ENCODE data around the gene BBLN.

Gene BBLN

GRCh38 chr9:128146591-128147120, 13.4 kb upstream of the BBLN start:
- no peak overlapping the region for H3K9ac ChIP-seq (ENCODE audit: low read depth, low read length)
- no peaks in the 10 kb centered on the region for H3K9me3 ChIP-seq (ENCODE audit: control insufficient read depth, insufficient read depth, low read length)
- no peaks in the 10 kb centered on the region for H3K36me3 ChIP-seq (ENCODE audit: insufficient read depth, low read length)
- peaks cover 8% of the 10 kb centered on the region for H3K4me1 ChIP-seq (ENCODE audit: insufficient read depth, low read length)

GRCh38 chr9:128148509-128149000, 11.5 kb upstream of the BBLN start:
- Histone ChIP-seq H3K36me3 (ENCODE audit: insufficient read depth, low read length) (no peaks in the 10 kb centered on the region), H3K9me3 (ENCODE audit: control insufficient read depth, insufficient read depth, low read length) (no peaks in the 10 kb centered on the region), H3K4me1 (ENCODE audit: insufficient read depth, low read length) (peaks cover 8% of the 10 kb centered on the region), H3K9ac (ENCODE audit: low read depth, low read length) (no peak overlapping the region)

- no peak within 1 kb of the TSS for H3K9ac ChIP-seq (ENCODE audit: low read depth, low read length)
- H3K4me1 ChIP-seq (ENCODE audit: insufficient read depth, low read length), result peaks cover 8% of the 10 kb centered on the region
- H3K9me3 ChIP-seq (ENCODE audit: control insufficient read depth, insufficient read depth, low read length), result no peaks in the 10 kb centered on the region
- no peaks in the 10 kb centered on the region for H3K36me3 ChIP-seq (ENCODE audit: insufficient read depth, low read length)
Observed at GRCh38 chr9:128149001-128149701, 10.9 kb upstream of the BBLN start, which contains the start of gene LCN2. LCN2 (plus strand) TSS chr9:128149453; CDS start chr9:128149526, 73 bp downstream.

GRCh38 chr9:128149951-128150593, 10.0 kb upstream of the BBLN start:
- Histone ChIP-seq H3K4me1 (ENCODE audit: insufficient read depth, low read length) (peaks cover 8% of the 10 kb centered on the region), H3K9ac (ENCODE audit: low read depth, low read length) (no peak overlapping the region), H3K36me3 (ENCODE audit: insufficient read depth, low read length) (no peaks in the 10 kb centered on the region), H3K9me3 (ENCODE audit: control insufficient read depth, insufficient read depth, low read length) (no peaks in the 10 kb centered on the region)

- no peaks in the 10 kb centered on the region for H3K36me3 ChIP-seq (ENCODE audit: insufficient read depth, low read length)
- H3K4me1 ChIP-seq (ENCODE audit: insufficient read depth, low read length), result peaks cover 8% of the 10 kb centered on the region
- no peaks in the 10 kb centered on the region for H3K9me3 ChIP-seq (ENCODE audit: control insufficient read depth, insufficient read depth, low read length)
- H3K9ac ChIP-seq (ENCODE audit: low read depth, low read length), result no peak overlapping the region
Observed at GRCh38 chr9:128150594-128151308, 9.3 kb upstream of the BBLN start.

- no peaks in the 10 kb centered on the region for H3K9me3 ChIP-seq (ENCODE audit: control insufficient read depth, insufficient read depth, low read length)
- H3K36me3 ChIP-seq (ENCODE audit: insufficient read depth, low read length), result no peaks in the 10 kb centered on the region
- no peak overlapping the region for H3K9ac ChIP-seq (ENCODE audit: low read depth, low read length)
- H3K4me1 ChIP-seq (ENCODE audit: insufficient read depth, low read length), result peaks cover 8% of the 10 kb centered on the region
Observed at GRCh38 chr9:128151309-128152132, 8.5 kb upstream of the BBLN start.

- Histone ChIP-seq H3K4me1 (ENCODE audit: insufficient read depth, low read length) (peaks cover 8% of the 10 kb centered on the region), H3K9ac (ENCODE audit: low read depth, low read length) (no peak overlapping the region), H3K36me3 (ENCODE audit: insufficient read depth, low read length) (no peaks in the 10 kb centered on the region), H3K9me3 (ENCODE audit: control insufficient read depth, insufficient read depth, low read length) (no peaks in the 10 kb centered on the region)
Observed at GRCh38 chr9:128152133-128153059, 7.7 kb upstream of the BBLN start.

- no peaks in the 10 kb centered on the region for H3K9me3 ChIP-seq (ENCODE audit: control insufficient read depth, insufficient read depth, low read length)
- no peaks in the 10 kb centered on the region for H3K36me3 ChIP-seq (ENCODE audit: insufficient read depth, low read length)
- H3K9ac ChIP-seq (ENCODE audit: low read depth, low read length), result no peak overlapping the region
Observed at GRCh38 chr9:128153060-128153946, 6.8 kb upstream of the BBLN start.

GRCh38 chr9:128153947-128154695, 5.9 kb upstream of the BBLN start:
- Histone ChIP-seq H3K9me3 (ENCODE audit: control insufficient read depth, insufficient read depth, low read length) (no peaks in the 10 kb centered on the region), H3K9ac (ENCODE audit: low read depth, low read length) (no peak overlapping the region), H3K36me3 (ENCODE audit: insufficient read depth, low read length) (no peaks in the 10 kb centered on the region), H3K4me1 (ENCODE audit: insufficient read depth, low read length) (peaks cover 8% of the 10 kb centered on the region)

More at GRCh38 chr9:128153060-128153946, 6.8 kb upstream of the BBLN start:
- H3K4me1 ChIP-seq (ENCODE audit: insufficient read depth, low read length), result peaks cover 8% of the 10 kb centered on the region

GRCh38 chr9:128155736-128156500, 4.1 kb upstream of the BBLN start:
- Histone ChIP-seq H3K9ac (ENCODE audit: low read depth, low read length) (no peak overlapping the region), H3K36me3 (ENCODE audit: insufficient read depth, low read length) (no peaks in the 10 kb centered on the region), H3K9me3 (ENCODE audit: control insufficient read depth, insufficient read depth, low read length) (no peaks in the 10 kb centered on the region), H3K4me1 (ENCODE audit: insufficient read depth, low read length) (peaks cover 1% of the 10 kb centered on the region; the same call in 1 of the 2 replicates)

- peak overlapping the region; percentile 69 for H3K9ac ChIP-seq (ENCODE audit: low read depth, low read length)
Observed at GRCh38 chr9:128159522-128159783, 612 bp upstream of the BBLN start.

More at GRCh38 chr9:128159522-128159783, 612 bp upstream of the BBLN start:
- Histone ChIP-seq H3K9me3 (ENCODE audit: control insufficient read depth, insufficient read depth, low read length) (no peaks in the 10 kb centered on the region), H3K4me1 (ENCODE audit: insufficient read depth, low read length) (peaks cover 3% of the 10 kb centered on the region; the same call in 1 of the 2 replicates), H3K36me3 (ENCODE audit: insufficient read depth, low read length) (no peaks in the 10 kb centered on the region)
